H1 (cell line): Measurements from ENCODE around the gene RPUSD1.

Experiments used
- ATF2 ChIP-seq: IDR thresholded peaks from 2 replicates; pipeline ENCODE4 v1.6.1; 2012; ENCODE audit warnings: low read length, inconsistent platforms
- CTBP2 ChIP-seq: IDR thresholded peaks from 2 replicates; pipeline ENCODE4 v1.7.0; 2011; ENCODE audit warnings: borderline replicate concordance, mild to moderate bottlenecking, moderate library complexity, mixed read lengths, low read length; ENCODE audit not compliant: insufficient read depth, insufficient read length
- CTCF ChIP-seq, 3 experiments: IDR thresholded peaks; 1 replicate in 2 of 3; 2 replicates in 1 of 3; pipeline versions ENCODE4 v1.5.1 to v1.6.1; 2011; ENCODE audit warnings: low read length in 3 of 3, mild to moderate bottlenecking in 3 of 3, inconsistent platforms in 2 of 3, low read depth in 1 of 3, moderate library complexity in 1 of 3; ENCODE audit not compliant: insufficient read depth in 1 of 3; ENCODE audit errors: control extremely low read depth in 1 of 3
- EZH2 ChIP-seq: fragments of 200-600 bp; sonication (generic); IDR thresholded peaks from 2 replicates; pipeline ENCODE4 v1.7.1; 2012; ENCODE audit warnings: low read depth, mild to moderate bottlenecking, moderate library complexity, low read length, inconsistent platforms; ENCODE audit not compliant: severe bottlenecking
- GABPA ChIP-seq: IDR thresholded peaks from 2 replicates; pipeline ENCODE4 v1.6.1; 2011; ENCODE audit warnings: mild to moderate bottlenecking, low read length, moderate library complexity, borderline replicate concordance; ENCODE audit not compliant: insufficient read depth
- HDAC2 ChIP-seq, 2 experiments: fragments of 300-600 bp in 1 of 2; sonication (generic) in 1 of 2; IDR thresholded peaks; 2 replicates each; pipeline ENCODE4 v1.6.1; 2011 to 2012; ENCODE audit warnings: low read depth in 2 of 2, low read length in 2 of 2, mild to moderate bottlenecking in 2 of 2, moderate library complexity in 2 of 2, borderline replicate concordance in 1 of 2, inconsistent platforms in 1 of 2
- NANOG ChIP-seq: IDR thresholded peaks from 2 replicates; pipeline ENCODE4 v1.6.1; 2011; ENCODE audit warnings: low read length, low read depth, mild to moderate bottlenecking, inconsistent platforms; ENCODE audit not compliant: insufficient read depth, poor library complexity, severe bottlenecking
- POLR2A ChIP-seq, 2 experiments: IDR thresholded peaks; 1 replicate in 1 of 2; 2 replicates in 1 of 2; pipeline ENCODE4 v1.6.1; 2011; ENCODE audit warnings: low read depth in 2 of 2, low read length in 2 of 2, mild to moderate bottlenecking in 2 of 2; ENCODE audit errors: control extremely low read depth in 1 of 2
- RFX5 ChIP-seq: IDR thresholded peaks from 2 replicates; pipeline ENCODE4 v1.6.1; 2011; ENCODE audit warnings: low read depth, low read length, improper control_type of control experiment, borderline replicate concordance
- SIN3A ChIP-seq, 2 experiments: IDR thresholded peaks in 1 of 2; conservative IDR thresholded peaks in 1 of 2; 2 replicates each; pipeline ENCODE4 v1.6.1; 2011 to 2012; ENCODE audit warnings: low read length in 2 of 2, improper control_type of control experiment in 1 of 2, low read depth in 1 of 2, mild to moderate bottlenecking in 1 of 2
- SIX5 ChIP-seq: IDR thresholded peaks from 2 replicates; pipeline ENCODE4 v1.6.1; 2011; ENCODE audit warnings: mild to moderate bottlenecking, low read depth, low read length
- YY1 ChIP-seq: IDR thresholded peaks from 2 replicates; pipeline ENCODE4 v1.6.1; 2011; ENCODE audit warnings: low read depth, mild to moderate bottlenecking, low read length
- ZNF274 ChIP-seq: IDR thresholded peaks from 2 replicates; pipeline ENCODE4 v1.7.0; 2012; ENCODE audit warnings: low read length, borderline replicate concordance; ENCODE audit errors: extremely low read depth

DNA sequence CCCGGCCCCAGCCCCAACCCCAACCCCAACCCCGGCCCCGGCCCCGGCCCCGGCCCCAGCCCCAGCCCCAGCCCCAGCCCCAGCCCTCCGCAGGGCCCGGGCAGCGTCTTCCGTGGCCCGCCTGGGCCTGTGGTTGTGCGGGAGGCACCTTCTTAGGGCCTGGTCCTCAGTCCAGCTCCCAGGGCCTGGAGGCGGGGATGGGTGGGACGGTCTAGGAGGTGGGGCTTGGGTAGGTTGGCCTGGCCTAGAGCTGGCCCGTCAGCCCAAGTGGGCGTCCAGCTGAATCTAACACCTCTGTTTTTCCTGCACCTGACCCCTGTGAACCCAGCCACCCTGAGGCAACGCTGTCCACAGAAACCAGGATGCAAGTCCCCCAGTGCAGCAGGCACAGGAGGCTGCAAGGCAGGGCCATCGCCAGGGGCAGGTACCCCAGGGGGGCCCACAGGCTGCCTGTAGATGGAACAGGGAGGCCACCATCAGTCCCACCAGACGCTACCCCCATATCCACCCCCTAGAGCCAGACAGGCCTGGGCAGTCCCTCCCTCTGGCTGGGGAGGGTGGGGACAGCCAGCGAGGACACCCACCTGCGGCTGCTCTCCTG is 18.9 kb downstream of the RPUSD1 start:
- TF ChIP-seq CTCF (IDR thresholded peaks at IDR 0.05; ENCODE audit: control extremely low read depth in 1 of 3, insufficient read depth in 1 of 3, low read depth in 1 of 3, low read length in 3 of 3) (no peak), POLR2A (IDR thresholded peaks at IDR 0.05; ENCODE audit: control extremely low read depth in 1 of 2, low read depth in 2 of 2, low read length in 2 of 2) (no peak), SIX5 (no peak), GABPA (no peak), RFX5 (no peak), HDAC2 (IDR thresholded peaks at IDR 0.05; ENCODE audit: borderline replicate concordance in 1 of 2, low read depth in 2 of 2, low read length in 2 of 2) (no peak), EZH2 (no peak), CTBP2 (no peak), ZNF274 (no peak), YY1 (no peak), NANOG (no peak), SIN3A (conservative IDR thresholded peaks at IDR 0.05 in 1 of 2, IDR thresholded peaks at IDR 0.05 in 1 of 2; ENCODE audit: low read depth in 1 of 2, low read length in 2 of 2) (no peak), ATF2 (no peak)
